Stimulated activated naive B cell treated with anti-CD40 and anti-IgM and Interleukin-4, amounts not matched to agents 10 μg/mL and 1 μg/mL and 100 μg/mL, for 72 hours (primary cell): ENCODE data around the gene GDPD3.
A peak's percentile ranks its signal among the peaks of the same experiment; 100 is the strongest.

Source experiments
- ATAC-seq, 2 donors: fragments of 150-1000 bp; cut with Tn5 transposase; replicated peaks; 2 replicates each; pipeline ENCODE4 v1.10.0; 2021; ENCODE audit warnings: moderate library complexity in 1 of 2
- DNase-seq: peaks from one replicate; pipeline ENCODE4 v3.0.0; 2021
- H3K27ac Mint-ChIP-seq: one replicate; pipeline ENCODE4 v1.8.0; 2022; ENCODE audit warnings: mild to moderate bottlenecking, mixed read lengths
- H3K27me3 Mint-ChIP-seq, 2 donors: one replicate each; pipeline ENCODE4 v1.8.0; 2022; ENCODE audit warnings: mixed read lengths in 2 of 2
- H3K36me3 Mint-ChIP-seq, 2 donors: one replicate each; pipeline ENCODE4 v1.8.0; 2022; ENCODE audit warnings: mixed read lengths in 2 of 2, mild to moderate bottlenecking in 1 of 2
- H3K4me1 Mint-ChIP-seq, 2 donors: one replicate each; pipeline ENCODE4 v1.8.0; 2022; ENCODE audit warnings: mixed read lengths in 2 of 2, mild to moderate bottlenecking in 1 of 2
- H3K4me3 Mint-ChIP-seq, 2 donors: one replicate each; pipeline ENCODE4 v1.8.0; 2022; ENCODE audit warnings: mild to moderate bottlenecking in 2 of 2, mixed read lengths in 2 of 2, moderate library complexity in 1 of 2
- H3K9me3 Mint-ChIP-seq, 2 donors: one replicate each; pipeline ENCODE4 v1.8.0; 2022; ENCODE audit warnings: mixed read lengths in 2 of 2, mild to moderate bottlenecking in 1 of 2

Gene GDPD3

DNA sequence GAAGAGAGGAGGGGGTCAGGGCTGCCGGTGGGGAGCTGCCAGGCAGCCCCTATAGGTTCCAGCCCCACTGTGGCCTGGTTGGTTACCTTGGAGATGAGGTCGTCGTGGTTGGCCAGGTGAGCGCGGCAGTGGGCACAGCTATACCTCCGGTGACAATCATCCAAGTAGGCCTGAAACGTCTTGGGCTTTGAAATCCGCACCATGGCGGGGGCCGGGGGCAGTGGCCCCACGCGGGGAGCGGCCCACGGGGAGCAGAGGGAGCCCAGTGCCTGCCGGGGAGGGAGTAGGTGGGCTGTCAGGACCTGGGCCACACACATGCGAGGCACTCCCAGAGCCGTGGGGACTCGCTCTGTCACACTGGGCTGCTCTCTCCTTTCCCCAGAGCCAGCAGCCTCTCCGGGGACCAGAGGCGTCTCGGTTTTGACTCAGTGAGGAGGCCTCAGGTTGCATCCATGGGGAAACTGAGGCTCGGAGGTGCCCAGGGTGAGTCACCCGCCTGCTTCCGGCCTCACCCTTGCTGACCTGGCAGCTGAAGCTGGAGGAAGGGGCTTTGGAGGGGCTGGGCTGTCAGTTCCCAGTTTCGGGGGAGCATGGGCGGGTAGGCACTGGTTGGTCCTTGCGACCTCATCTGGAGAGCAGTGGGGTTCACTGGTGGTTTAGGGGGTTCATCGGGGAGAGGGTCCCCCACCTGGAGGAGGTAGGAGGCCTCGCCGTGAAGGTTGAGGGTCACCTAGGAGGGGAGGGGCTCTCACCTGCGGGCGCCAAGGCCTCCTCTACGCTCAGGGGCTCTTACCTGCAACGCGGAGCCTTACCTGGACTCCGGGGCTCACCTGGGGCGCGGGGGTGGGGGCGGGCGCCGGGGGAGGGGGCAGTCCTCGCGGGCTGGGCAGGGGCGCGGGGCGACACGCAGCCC is 17.9 kb downstream of the GDPD3 start:
- peaks cover 22 to 50% of the 10 kb centered on the region in 2 donors for H3K4me1 Mint-ChIP-seq

DNA sequence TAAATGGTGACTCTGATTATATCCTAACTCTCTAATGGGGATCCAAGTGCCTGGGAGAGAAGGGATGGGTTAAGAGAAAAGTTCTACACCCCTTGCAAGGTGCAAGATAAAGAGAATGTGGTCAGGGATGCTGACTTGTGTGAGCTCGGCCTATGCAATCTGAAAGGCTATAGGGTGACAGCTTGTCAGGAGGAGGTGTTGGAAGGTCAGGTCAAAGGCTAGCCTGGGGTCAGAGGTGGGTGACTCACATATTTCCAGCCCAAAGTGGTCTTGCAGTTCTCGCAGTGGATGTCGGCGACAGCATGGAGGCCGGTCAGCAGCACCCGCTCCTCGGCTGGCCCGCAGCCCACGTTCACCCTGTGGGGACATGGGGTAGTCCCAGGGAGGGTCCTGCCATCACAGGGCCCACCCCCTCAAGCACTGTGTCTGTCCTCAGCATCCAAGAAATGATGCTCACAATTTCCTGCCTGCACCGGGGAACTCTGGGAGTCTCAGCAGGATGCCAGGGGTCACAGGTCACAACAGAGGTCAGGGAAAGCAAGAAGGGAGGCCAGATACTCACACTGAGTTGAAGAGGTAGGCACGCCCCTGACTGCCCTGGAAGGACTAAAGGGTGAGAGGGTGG is 18.7 kb downstream of the GDPD3 start:
- ATAC-seq: no peak
- peaks cover 29% of the 10 kb centered on the region in 2 donors for H3K36me3 Mint-ChIP-seq
- DNase-seq: no peak
- peak overlapping the region; percentile 96 for H3K27ac Mint-ChIP-seq
- peaks cover 26 to 55% of the 10 kb centered on the region in 2 donors for H3K4me1 Mint-ChIP-seq
- H3K9me3 Mint-ChIP-seq: peaks cover 13% of the 10 kb centered on the region in 2 donors
- H3K4me3 Mint-ChIP-seq: peak overlapping the region; percentile 91 to 95
- no peaks in the 10 kb centered on the region for H3K27me3 Mint-ChIP-seq

More for the DNA sequence above, 17.9 kb downstream of the GDPD3 start:
- Mint-ChIP-seq H3K27me3 (no peaks in the 10 kb centered on the region), H3K4me3 (peak overlapping the region; percentile 91 to 95), H3K9me3 (peaks cover 13% of the 10 kb centered on the region in 2 donors), H3K36me3 (peaks cover 29 to 30% of the 10 kb centered on the region in 2 donors), H3K27ac (peak overlapping the region; percentile 96)
- ATAC-seq: no peak
- DNase-seq: no peak

DNA sequence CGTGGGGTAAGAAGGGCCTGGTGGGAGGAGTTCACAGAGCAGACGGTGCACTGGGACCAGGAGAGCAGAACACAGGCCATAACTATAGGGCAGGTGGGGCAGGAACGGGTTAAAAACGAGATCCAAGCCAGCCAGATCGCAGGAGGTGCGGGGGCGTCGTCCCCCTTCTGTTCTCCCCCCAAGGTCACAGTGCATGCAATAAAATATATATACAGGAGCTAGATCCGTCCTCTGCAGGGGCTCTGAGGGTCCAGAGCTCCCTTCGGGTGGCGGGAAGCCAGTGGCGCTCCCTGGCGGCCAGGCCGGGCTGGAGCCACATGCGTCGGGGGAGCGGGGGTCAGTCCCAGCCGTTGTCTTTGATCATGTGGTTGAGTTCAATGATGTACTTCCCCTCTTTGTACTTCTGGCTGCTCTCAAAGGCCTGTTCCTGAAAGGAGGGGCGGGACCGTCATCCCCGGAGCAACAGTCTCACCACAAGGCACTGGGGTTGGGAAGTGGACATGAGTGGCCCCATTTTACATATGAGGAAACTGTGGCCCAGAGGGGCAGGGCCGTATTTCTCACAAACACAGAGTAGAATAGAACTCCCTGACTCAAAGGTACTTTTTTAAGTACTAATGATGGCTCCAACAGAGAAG is 20.8 kb downstream of the GDPD3 start:
- ATAC-seq (peak; percentile 71 to 72), DNase-seq (peak; percentile 87)
- Mint-ChIP-seq H3K36me3 (peaks cover 20 to 28% of the 10 kb centered on the region in 2 donors), H3K4me3 (peak overlapping the region; percentile 86 to 88), H3K9me3 (peaks cover 8 to 9% of the 10 kb centered on the region in 2 donors), H3K27ac (peak overlapping the region; percentile 98), H3K4me1 (peaks cover 26 to 55% of the 10 kb centered on the region in 2 donors), H3K27me3 (no peaks in the 10 kb centered on the region)

DNA sequence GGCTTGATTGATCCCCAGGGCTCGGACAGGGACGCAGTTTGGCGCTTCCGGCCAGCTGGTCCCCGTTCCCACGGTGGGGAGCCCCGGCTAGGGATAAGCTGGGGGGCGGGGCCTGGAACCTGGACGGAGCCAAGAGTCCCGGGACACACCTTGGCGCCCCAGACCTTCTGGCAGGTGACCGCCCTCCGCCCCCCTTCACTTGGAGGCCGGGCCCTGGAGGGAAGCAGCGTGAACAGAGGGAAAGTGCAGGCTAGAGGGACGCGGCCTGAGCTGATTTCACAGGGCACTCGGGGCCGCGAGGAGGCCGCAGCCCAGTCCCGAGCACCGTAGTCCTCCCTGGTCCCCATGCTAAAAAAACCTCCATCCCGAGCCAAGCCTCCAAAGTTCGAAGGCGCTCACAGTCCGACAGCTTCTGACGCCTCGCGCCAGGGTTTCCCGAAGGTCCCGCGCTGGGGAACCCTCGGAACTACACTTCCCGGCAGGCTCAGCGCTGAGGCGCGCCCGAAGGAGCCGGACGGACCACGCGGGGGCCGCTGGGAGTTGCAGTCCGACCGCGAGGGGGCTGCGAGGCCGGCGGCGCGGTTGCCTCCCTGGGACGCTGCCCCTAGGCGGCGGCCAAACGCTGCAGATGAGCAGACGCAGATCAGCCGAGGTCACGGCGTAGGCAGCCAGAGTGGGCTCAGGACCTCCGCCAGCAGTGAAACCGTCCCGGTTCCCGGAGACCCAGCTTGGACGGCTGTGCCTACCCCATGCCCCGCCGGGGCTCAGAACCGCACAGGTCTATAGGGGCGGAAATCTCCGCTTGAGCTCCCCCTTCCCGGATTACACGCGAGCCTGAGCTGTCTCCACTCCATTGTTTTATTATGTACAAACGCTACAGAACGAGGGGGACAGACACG is 21.6 kb downstream of the GDPD3 start, which contains the start of gene TBX6:
Gene TBX6, minus strand, starts transcription at position 451 of the 899 bp plus-strand sequence. CDS start 731 bp downstream, outside the sequence.
- H3K4me1 Mint-ChIP-seq: peaks cover 27 to 52% of the 10 kb centered on the region in 2 donors
- H3K27me3 Mint-ChIP-seq: no peaks in the 10 kb centered on the region
- peaks cover 21 to 28% of the 10 kb centered on the region in 2 donors for H3K36me3 Mint-ChIP-seq
- ATAC-seq (peak; percentile 81 to 83), DNase-seq (peak; percentile 94)
- H3K27ac Mint-ChIP-seq: peak within 1 kb of the TSS; percentile 98
- H3K4me3 Mint-ChIP-seq: peak within 1 kb of the TSS; percentile 86 to 88
- peaks cover under 1 to 5% of the 10 kb centered on the region in 2 donors for H3K9me3 Mint-ChIP-seq

DNA sequence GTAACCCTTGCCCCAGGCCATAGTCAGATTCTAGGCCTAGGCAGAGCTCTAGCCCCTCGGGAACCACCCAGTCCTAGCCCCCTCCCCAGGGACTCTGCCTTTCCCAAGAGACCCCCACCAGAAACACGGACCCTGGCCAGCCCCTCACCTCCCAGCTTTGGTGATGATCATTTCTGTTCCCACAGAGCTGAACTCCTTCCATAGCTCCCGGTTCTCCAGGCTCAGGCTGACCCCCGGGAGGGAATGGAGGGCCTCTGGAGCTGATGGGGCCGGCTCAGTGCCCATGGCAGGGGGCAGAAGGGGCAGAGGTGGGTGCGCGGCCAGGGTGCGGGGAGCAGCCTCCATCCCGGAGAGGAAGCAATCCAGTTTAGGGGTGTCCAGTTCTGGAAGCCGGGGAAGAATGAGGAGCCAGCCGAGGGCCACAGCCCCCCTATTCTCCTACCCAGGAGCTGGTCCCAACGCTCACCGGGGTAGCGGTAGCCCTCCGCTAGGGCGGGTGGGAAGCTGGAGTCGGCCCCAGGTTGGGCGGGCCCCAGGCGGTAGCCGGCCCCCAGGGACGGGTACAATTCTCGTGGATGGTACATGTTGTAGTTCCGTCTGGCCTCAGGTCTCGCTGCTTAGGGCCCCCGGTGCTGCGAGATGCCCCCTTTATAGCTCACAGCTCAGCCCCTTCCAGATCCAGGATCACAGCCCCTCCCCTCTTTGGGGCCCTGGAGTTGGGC is 22.6 kb downstream of the GDPD3 start:
- ATAC-seq (no peak), DNase-seq (no peak)
- no peak overlapping the region for H3K27ac Mint-ChIP-seq
- peak overlapping the region in 1 of 2 donors; percentile 86 for H3K4me3 Mint-ChIP-seq
- peaks cover 0 to 2% of the 10 kb centered on the region in 2 donors for H3K9me3 Mint-ChIP-seq
- no peaks in the 10 kb centered on the region for H3K27me3 Mint-ChIP-seq
- peaks cover 27 to 34% of the 10 kb centered on the region in 2 donors for H3K36me3 Mint-ChIP-seq
- H3K4me1 Mint-ChIP-seq: peaks cover 27 to 55% of the 10 kb centered on the region in 2 donors

DNA sequence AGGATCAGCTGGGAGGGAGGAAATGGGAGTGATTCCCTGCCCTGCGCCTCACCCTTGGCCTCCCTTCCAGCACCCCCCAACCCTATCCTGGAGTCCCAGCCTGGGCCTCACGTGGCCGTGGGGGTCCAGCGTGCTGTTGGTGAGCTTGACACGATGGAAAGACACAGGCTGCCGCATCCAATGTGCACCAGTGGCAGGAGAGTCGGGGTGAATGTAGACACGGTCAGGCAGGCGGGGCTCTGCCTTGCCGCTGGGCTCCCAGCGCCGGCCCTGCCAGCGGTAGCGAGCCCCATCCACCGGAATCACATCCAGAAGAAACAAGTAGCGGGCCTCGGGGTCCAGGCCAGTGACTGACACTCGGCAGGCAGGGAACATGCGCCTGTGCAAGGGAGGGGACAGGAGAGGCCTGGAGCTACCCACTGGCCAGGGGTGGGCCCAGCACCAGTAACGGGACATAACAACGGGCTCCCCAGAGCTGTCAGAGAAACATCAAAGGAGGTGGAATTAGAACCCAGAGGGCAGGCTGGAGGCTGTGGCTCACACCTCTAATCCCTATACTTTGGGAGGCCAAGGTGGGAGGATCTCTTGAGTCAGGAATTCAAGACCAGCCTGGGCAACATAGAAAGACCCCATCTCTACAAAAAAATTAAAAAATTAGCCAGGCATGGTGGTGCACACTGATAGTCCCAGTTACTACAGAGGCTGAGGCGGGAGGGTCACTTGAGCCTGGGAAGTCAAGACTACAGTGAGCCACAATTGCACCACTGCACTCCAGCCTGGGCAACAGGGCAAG is 24.3 kb downstream of the GDPD3 start:
- H3K27ac Mint-ChIP-seq: peak overlapping the region; percentile 51
- H3K4me1 Mint-ChIP-seq: peaks cover 15 to 38% of the 10 kb centered on the region in 2 donors
- peaks cover 22 to 24% of the 10 kb centered on the region in 2 donors for H3K36me3 Mint-ChIP-seq
- ATAC-seq: no peak
- no peak overlapping the region for H3K4me3 Mint-ChIP-seq
- no peaks in the 10 kb centered on the region for H3K27me3 Mint-ChIP-seq
- peaks cover 0 to 2% of the 10 kb centered on the region in 2 donors for H3K9me3 Mint-ChIP-seq
- no peak for DNase-seq

DNA sequence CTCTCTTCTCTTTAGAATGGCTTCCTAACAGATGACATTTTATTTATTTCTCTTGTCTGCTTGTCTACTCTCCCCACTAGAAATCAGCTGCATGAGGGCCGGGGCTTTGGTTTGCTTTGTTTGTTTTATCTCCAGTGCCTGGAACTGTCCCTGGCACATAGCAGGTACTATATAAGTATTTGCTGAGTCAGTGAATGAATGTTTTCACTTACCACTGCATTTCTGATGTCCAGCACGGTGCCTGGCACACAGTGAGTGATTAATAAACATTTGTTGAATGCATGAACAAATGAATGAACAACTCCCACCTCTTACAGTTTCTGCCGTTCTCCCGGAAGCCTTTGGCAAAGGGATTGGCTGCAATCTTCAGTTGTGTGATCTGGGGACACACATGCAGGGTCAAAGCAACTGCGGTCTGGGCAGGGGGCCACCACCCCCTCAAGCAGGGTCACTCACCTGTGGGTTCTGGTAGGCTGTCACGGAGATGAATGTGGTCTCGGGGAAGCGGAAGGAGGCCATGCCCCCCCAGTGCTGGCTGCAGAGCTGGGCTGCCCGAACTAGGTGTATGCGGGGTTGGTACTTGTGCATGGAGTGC is 25.0 kb downstream of the GDPD3 start:
- DNase-seq: no peak
- Mint-ChIP-seq H3K4me3 (no peak overlapping the region), H3K27ac (no peak overlapping the region), H3K9me3 (peaks cover 0 to 2% of the 10 kb centered on the region in 2 donors), H3K27me3 (no peaks in the 10 kb centered on the region), H3K36me3 (peaks cover 21 to 25% of the 10 kb centered on the region in 2 donors), H3K4me1 (peaks cover 14 to 34% of the 10 kb centered on the region in 2 donors)
- ATAC-seq: no peak

DNA sequence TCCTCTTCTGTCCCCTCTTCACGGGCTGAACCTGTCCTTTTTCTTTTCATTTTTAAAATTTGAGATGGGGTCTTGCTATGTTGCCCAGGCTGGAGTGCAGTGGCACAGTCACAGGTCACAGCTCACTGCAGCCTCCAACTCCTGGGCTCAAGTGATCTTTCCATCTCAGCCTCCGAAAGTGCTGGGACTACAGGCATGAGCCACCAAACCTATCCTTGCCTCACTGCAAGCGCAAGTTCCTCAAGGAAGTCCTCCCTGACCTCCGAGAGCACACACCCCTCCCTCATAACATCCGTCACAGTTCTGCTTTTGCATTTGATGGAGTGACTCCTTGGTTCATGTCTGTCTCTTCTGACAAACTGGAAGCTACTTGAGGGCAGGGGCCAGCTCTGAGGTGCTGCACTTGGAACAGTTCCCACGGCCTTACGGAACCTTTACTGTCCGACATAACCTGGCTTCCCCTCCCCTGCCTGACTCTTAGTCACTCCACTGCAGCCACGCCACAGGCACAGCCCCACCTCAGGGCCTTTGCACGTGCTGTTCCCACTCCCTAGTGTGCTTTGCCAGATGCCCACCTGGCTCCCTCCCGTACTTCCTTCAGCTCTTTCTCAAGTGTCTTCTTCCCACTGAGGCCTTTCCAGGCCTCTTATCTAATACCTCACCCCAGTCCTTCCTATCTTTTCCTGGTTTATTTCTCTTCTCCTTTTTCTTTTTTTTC is 26.0 kb downstream of the GDPD3 start:
- ATAC-seq (no peak), DNase-seq (no peak)
- H3K4me1 Mint-ChIP-seq: peaks cover 9 to 24% of the 10 kb centered on the region in 2 donors
- peaks cover 0 to 2% of the 10 kb centered on the region in 2 donors for H3K9me3 Mint-ChIP-seq
- H3K4me3 Mint-ChIP-seq: no peak overlapping the region
- peak overlapping the region; percentile 83 for H3K27ac Mint-ChIP-seq
- no peaks in the 10 kb centered on the region for H3K27me3 Mint-ChIP-seq
- H3K36me3 Mint-ChIP-seq: peaks cover 31 to 34% of the 10 kb centered on the region in 2 donors

DNA sequence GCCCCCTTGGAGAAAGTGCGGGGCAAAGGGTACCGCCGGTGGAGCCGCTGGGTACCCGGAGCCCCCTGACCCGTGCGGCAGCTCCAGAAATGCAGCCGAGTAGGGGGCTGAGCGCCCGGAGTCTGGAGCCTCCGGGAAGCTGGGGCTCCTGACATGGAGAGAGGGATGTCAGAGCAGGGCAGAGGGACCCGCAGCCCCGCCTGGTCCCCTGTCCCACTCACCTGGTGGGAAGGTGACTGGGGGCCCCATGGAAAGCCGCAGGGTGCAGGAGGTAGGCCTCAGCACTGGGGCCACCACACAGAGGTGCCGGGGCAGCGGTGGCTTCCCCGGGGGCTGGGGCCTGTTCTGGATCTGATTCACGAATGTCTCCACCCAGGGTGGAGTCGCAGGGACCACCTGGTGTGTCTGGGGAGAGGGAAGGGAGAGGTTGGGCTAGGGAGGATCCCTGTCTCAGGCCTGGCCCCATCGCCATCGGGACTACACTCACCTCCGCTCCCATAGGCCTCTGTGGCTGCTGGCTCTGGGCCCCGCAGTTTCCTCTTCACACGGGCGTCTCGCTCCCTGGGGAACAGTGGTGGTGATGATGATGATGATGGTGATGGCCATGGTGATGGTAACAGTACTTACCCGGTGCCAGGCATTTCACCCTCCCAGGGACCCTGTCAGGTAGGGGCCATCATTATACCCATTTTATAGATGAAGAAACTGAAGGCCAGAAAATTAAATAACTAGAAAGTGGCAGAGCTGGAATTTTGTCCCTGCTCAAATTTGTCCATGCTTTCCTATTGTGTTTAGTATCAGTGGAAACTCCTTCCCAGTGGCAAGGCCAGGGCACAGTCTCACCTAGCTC is 26.8 kb downstream of the GDPD3 start:
- H3K4me1 Mint-ChIP-seq: peaks cover 6 to 15% of the 10 kb centered on the region in 2 donors
- peak overlapping the region; percentile 56 for H3K27ac Mint-ChIP-seq
- no peak overlapping the region for H3K4me3 Mint-ChIP-seq
- H3K9me3 Mint-ChIP-seq: peaks cover 0 to 2% of the 10 kb centered on the region in 2 donors
- ATAC-seq: no peak
- peaks cover 37 to 40% of the 10 kb centered on the region in 2 donors for H3K36me3 Mint-ChIP-seq
- DNase-seq: no peak
- H3K27me3 Mint-ChIP-seq: no peaks in the 10 kb centered on the region

DNA sequence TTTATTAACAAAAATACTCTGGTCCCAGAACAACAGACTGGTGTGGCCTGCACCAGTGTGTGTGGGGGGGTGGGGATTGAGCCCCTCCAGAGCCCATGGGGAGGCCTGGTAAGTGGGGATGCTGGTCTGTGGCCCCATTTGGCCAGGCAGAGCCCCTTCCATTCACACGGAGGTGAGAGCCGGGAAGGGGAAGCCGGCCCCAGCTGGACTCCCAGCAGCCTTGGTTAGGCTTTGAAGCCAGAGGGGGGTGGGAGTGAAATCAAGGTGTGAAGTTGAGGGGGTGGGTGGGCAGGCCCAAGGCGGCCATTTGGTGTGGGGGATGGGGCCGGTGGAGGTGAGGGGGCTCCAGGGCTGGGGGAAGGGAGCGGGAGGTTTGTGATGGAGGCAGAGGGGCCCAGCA is 27.5 kb downstream of the GDPD3 start:
- Mint-ChIP-seq H3K9me3 (peaks cover 0 to 2% of the 10 kb centered on the region in 2 donors), H3K27me3 (no peaks in the 10 kb centered on the region), H3K36me3 (peaks cover 40 to 41% of the 10 kb centered on the region in 2 donors), H3K27ac (peak overlapping the region; percentile 81), H3K4me3 (no peak overlapping the region), H3K4me1 (peaks cover 6 to 11% of the 10 kb centered on the region in 2 donors)
- ATAC-seq (no peak), DNase-seq (no peak)

DNA sequence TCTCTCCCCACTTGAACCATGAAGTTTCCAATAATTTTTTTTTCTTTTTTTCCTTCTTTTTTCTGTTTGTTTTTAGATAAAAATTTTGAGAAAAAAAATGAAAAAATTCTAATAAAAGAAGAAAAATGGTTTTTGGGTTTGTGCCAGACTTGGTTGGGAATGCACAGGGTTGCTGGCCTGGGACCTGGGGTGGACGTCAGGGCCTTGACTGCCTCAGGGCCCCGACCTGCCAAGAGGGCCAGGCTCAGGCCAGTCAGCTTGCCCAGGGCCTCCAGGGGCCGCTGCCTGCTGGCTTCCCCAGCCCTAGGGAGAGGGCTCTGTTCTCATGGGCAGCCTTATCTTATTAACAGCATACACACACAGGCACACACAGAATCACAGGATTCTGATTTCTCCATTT is 28.1 kb downstream of the GDPD3 start:
- no peak overlapping the region for H3K27ac Mint-ChIP-seq
- peaks cover 40 to 43% of the 10 kb centered on the region in 2 donors for H3K36me3 Mint-ChIP-seq
- ATAC-seq (no peak), DNase-seq (no peak)
- no peak overlapping the region for H3K4me3 Mint-ChIP-seq
- no peaks in the 10 kb centered on the region for H3K27me3 Mint-ChIP-seq
- H3K9me3 Mint-ChIP-seq: peaks cover 0 to 2% of the 10 kb centered on the region in 2 donors
- H3K4me1 Mint-ChIP-seq: peaks cover 5 to 8% of the 10 kb centered on the region in 2 donors
